ENCODE results near the gene UBQLN1. TPM values are rescaled to one million over a fixed set of nuclear protein-coding genes. Genes with fewer than 3 reads are reported as not detected.

UBQLN1 gene
- polyA plus RNA-seq, 1 of the 3 experiments (the other 2 are of a cell fraction): 60.3 TPM

GRCh38 chr9:83639266-83639665 lies 68.5 kb downstream of the UBQLN1 start:
- Histone ChIP-seq H3K9ac (no peak overlapping the region), H3K27me3 (ENCODE audit: insufficient read depth) (no peaks in the 10 kb centered on the region), H2AFZ (ENCODE audit: low read depth) (no peak overlapping the region), H3K4me2 (no peak overlapping the region), H3K36me3 (replicated peaks in 1 of 2; ENCODE audit: control insufficient read depth in 1 of 2, insufficient read depth in 2 of 2, low read length in 1 of 2) (peaks cover 7 to 9% of the 10 kb centered on the region in 2 experiments), H3K79me2 (ENCODE audit: insufficient read depth) (no peaks in the 10 kb centered on the region), H4K20me1 (ENCODE audit: insufficient read depth) (no peaks in the 10 kb centered on the region), H3K4me3 (ENCODE audit: low read depth in 2 of 2, low read length in 1 of 2) (no peak overlapping the region), H3K9me2 (no peaks in the 10 kb centered on the region), H3K27ac (ENCODE audit: low read depth in 2 of 2, low read length in 1 of 2) (no peak overlapping the region), H3F3A (replicated peaks; ENCODE audit: insufficient read depth) (no peaks in the 10 kb centered on the region), H3K9me3 (no peaks in the 10 kb centered on the region), H3K4me1 (ENCODE audit: control insufficient read depth in 1 of 2, insufficient read depth in 2 of 2, low read depth in 1 of 2, low read length in 1 of 2) (peaks cover 0 to 3% of the 10 kb centered on the region in 2 experiments; a peak in 1 of 4 replicates)
- TF ChIP-seq RAD21 (IDR thresholded peaks at IDR 0.05; ENCODE audit: low read length): no peak
- no peak for TF ChIP-seq NFIC (IDR thresholded peaks at IDR 0.05; ENCODE audit: borderline replicate concordance)
- TF ChIP-seq MXI1 (IDR thresholded peaks at IDR 0.05; ENCODE audit: low read depth, low read length): no peak
- TF ChIP-seq MAX (IDR thresholded peaks at IDR 0.05; ENCODE audit: low read depth): no peak
- TF ChIP-seq TEAD4 (IDR thresholded peaks at IDR 0.05; ENCODE audit: borderline replicate concordance, insufficient read depth): no peak
- TF ChIP-seq TCF12 (IDR thresholded peaks at IDR 0.05): no peak
- no peak for TF ChIP-seq IRF3 (IDR thresholded peaks at IDR 0.05; ENCODE audit: low read depth, low read length)
- TF ChIP-seq ZBTB33 (IDR thresholded peaks at IDR 0.05; ENCODE audit: borderline replicate concordance, low read depth): no peak
- no peak for TF ChIP-seq ELF1 (IDR thresholded peaks at IDR 0.05)
- TF ChIP-seq GATA2 (CRISPR knock-in tag; IDR thresholded peaks at IDR 0.05): no peak
- no peak for TF ChIP-seq FOXJ3 (CRISPR knock-in tag; IDR thresholded peaks at IDR 0.05)
- TF ChIP-seq EZH2phosphoT487 (IDR thresholded peaks at IDR 0.05; ENCODE audit: borderline replicate concordance, low read depth): no peak
- no peak for TF ChIP-seq RXRA (IDR thresholded peaks at IDR 0.05; ENCODE audit: borderline replicate concordance, low read depth)
- ChIA-PET POLR2A (no interaction called here), CTCF (interaction anchor here (0.6 to 1.2 kb wide), 3 partner anchors 10 to 287 kb away, joined by 3 to 10 read pairs (median 4); no protein-coding TSS in a partner anchor)
- DNase-seq: no peak
- 87% methylated on average over 1 of the region's 1 CpG for WGBS (ENCODE audit: low lambda C conversion rate)

- Histone ChIP-seq H3K9ac (no peak overlapping the region), H3K4me1 (ENCODE audit: control insufficient read depth in 1 of 2, insufficient read depth in 2 of 2, low read depth in 1 of 2, low read length in 1 of 2) (no peaks in the 10 kb centered on the region), H3K9me2 (no peaks in the 10 kb centered on the region), H3K79me2 (ENCODE audit: insufficient read depth) (no peaks in the 10 kb centered on the region), H3K4me2 (no peak overlapping the region), H4K20me1 (ENCODE audit: insufficient read depth) (no peaks in the 10 kb centered on the region), H3K27me3 (ENCODE audit: insufficient read depth) (no peaks in the 10 kb centered on the region), H3K27ac (ENCODE audit: low read depth in 2 of 2, low read length in 1 of 2) (no peak overlapping the region), H2AFZ (ENCODE audit: low read depth) (no peak overlapping the region), H3K9me3 (no peaks in the 10 kb centered on the region), H3K36me3 (replicated peaks in 1 of 2; ENCODE audit: control insufficient read depth in 1 of 2, insufficient read depth in 2 of 2, low read length in 1 of 2) (peaks cover 3 to 9% of the 10 kb centered on the region in 2 experiments), H3K4me3 (ENCODE audit: low read depth in 2 of 2, low read length in 1 of 2) (no peak overlapping the region), H3F3A (replicated peaks; ENCODE audit: insufficient read depth) (no peaks in the 10 kb centered on the region)
- DNase-seq: no peak
- 55% methylated on average over 1 of the region's 1 CpG for WGBS (ENCODE audit: low lambda C conversion rate)
- CTCF ChIA-PET: interaction anchor here (1.1 to 2.6 kb wide), 4 partner anchors 10 to 44 kb away, joined by 3 to 17 read pairs (median 7); no protein-coding TSS in a partner anchor
- TF ChIP-seq JUND (IDR thresholded peaks at IDR 0.05) (no peak), RXRA (IDR thresholded peaks at IDR 0.05; ENCODE audit: borderline replicate concordance, low read depth) (no peak), USF2 (IDR thresholded peaks at IDR 0.05; ENCODE audit: borderline replicate concordance, low read depth, low read length) (no peak), ZBTB33 (IDR thresholded peaks at IDR 0.05; ENCODE audit: borderline replicate concordance, low read depth) (no peak), FOXJ3 (CRISPR knock-in tag; IDR thresholded peaks at IDR 0.05) (no peak), ELF1 (IDR thresholded peaks at IDR 0.05) (no peak)
- POLR2A ChIA-PET: no interaction called here
Observed at GRCh38 chr9:83637389-83637788, 70.4 kb downstream of the UBQLN1 start.
